Measurements from ENCODE around the gene ATG5. TPM values are rescaled to one million over a fixed set of nuclear protein-coding genes. Genes with fewer than 3 reads are reported as not detected.
A peak's percentile ranks its signal among the peaks of the same experiment; 100 is the strongest.

ATG5 gene
- total RNA-seq, 2 donors from 2014 or later = 29.5 to 31.4 TPM

DNA sequence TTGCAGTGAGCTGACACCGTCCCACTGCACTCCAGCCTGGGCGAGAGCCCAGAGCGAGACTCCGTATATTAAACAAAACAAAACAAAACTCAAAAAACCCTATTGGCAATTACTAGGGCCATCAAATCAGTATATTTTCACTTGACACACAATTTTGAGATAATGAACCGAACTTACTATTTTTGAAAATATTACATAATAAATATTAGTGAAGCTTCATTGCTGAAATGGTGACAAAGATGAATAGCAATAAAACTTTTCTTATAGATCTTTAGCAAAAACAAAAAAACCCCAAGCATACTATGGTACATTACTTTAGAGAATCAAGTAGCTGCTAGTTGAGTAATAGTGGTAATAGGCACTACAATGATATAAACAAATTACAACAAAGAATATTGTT is 113.0 kb downstream of the ATG5 start:
- Histone ChIP-seq H3K27ac (ENCODE audit: low read depth, low read length) (no peak overlapping the region), H3K27me3 (ENCODE audit: control insufficient read depth, insufficient read depth, low read length, poor library complexity, severe bottlenecking) (no peaks in the 10 kb centered on the region), H3K9ac (ENCODE audit: extremely low read depth, low read length, poor library complexity, severe bottlenecking) (no peak overlapping the region), H3K9me3 (ENCODE audit: control insufficient read depth, low read length) (peaks cover 11% of the 10 kb centered on the region), H3K36me3 (ENCODE audit: control insufficient read depth, insufficient read depth, low read length) (no peaks in the 10 kb centered on the region), H3K4me1 (ENCODE audit: control insufficient read depth, insufficient read depth, low read length) (no peaks in the 10 kb centered on the region), H3K4me3 (ENCODE audit: low read length) (no peak overlapping the region)
- peaks cover 5% of the 10 kb centered on the region for H3K4me1 Mint-ChIP-seq
- H3K9me3 Mint-ChIP-seq = peaks cover 3% of the 10 kb centered on the region
- 99 to 100% methylated on average over 2 to 4 of the region's 5 CpGs for WGBS, 2 experiments (ENCODE audit: insufficient coverage in 1 of 2, insufficient read length in 1 of 2)
- TF ChIP-seq, protein P1, sequence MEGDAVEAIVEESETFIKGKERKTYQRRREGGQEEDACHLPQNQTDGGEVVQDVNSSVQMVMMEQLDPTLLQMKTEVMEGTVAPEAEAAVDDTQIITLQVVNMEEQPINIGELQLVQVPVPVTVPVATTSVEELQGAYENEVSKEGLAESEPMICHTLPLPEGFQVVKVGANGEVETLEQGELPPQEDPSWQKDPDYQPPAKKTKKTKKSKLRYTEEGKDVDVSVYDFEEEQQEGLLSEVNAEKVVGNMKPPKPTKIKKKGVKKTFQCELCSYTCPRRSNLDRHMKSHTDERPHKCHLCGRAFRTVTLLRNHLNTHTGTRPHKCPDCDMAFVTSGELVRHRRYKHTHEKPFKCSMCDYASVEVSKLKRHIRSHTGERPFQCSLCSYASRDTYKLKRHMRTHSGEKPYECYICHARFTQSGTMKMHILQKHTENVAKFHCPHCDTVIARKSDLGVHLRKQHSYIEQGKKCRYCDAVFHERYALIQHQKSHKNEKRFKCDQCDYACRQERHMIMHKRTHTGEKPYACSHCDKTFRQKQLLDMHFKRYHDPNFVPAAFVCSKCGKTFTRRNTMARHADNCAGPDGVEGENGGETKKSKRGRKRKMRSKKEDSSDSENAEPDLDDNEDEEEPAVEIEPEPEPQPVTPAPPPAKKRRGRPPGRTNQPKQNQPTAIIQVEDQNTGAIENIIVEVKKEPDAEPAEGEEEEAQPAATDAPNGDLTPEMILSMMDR (conservative IDR thresholded peaks at IDR 0.05) = no peak
- H3K27ac Mint-ChIP-seq = no peak overlapping the region
- H3K4me3 Mint-ChIP-seq = no peak overlapping the region
- H3K36me3 Mint-ChIP-seq (ENCODE audit: low read depth) = peaks cover 20% of the 10 kb centered on the region
- no peaks in the 10 kb centered on the region for H3K27me3 Mint-ChIP-seq (ENCODE audit: insufficient read depth)
- DNase-seq = no peak

DNA sequence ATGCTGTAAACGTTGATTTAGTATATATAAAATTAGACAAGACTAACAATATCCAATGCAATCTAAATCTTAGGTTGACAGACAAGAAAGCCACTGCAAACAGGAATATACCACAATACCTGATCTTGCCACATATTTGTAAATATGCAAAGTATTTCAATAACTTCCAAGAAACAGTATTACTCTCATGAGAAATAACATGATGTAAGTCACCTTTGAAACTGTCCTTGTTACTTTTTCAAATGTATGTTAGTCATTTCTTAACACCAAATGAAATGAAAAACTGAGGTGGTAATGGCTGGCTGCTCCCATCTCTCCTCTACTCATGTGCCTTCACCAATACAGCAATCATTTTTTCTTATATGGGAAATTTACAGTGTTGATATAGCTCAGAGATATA is 118.7 kb downstream of the ATG5 start:
- H3K27ac Mint-ChIP-seq = no peak overlapping the region
- Histone ChIP-seq H3K9ac (ENCODE audit: extremely low read depth, low read length, poor library complexity, severe bottlenecking) (no peak overlapping the region), H3K27ac (ENCODE audit: low read depth, low read length) (no peak overlapping the region), H3K9me3 (ENCODE audit: control insufficient read depth, low read length) (peaks cover 11% of the 10 kb centered on the region), H3K27me3 (ENCODE audit: control insufficient read depth, insufficient read depth, low read length, poor library complexity, severe bottlenecking) (no peaks in the 10 kb centered on the region), H3K4me3 (ENCODE audit: low read length) (no peak overlapping the region), H3K4me1 (ENCODE audit: control insufficient read depth, insufficient read depth, low read length) (no peaks in the 10 kb centered on the region), H3K36me3 (ENCODE audit: control insufficient read depth, insufficient read depth, low read length) (no peaks in the 10 kb centered on the region)
- no peaks in the 10 kb centered on the region for H3K27me3 Mint-ChIP-seq (ENCODE audit: insufficient read depth)
- TF ChIP-seq, protein P1 (conservative IDR thresholded peaks at IDR 0.05) = no peak
- WGBS, 2 experiments (ENCODE audit: insufficient coverage in 1 of 2, insufficient read length in 1 of 2) = no CpG with 5 or more reads among the region's 1 CpG
- H3K36me3 Mint-ChIP-seq (ENCODE audit: low read depth) = peaks cover 33% of the 10 kb centered on the region
- no peak for DNase-seq
- H3K4me3 Mint-ChIP-seq = no peak overlapping the region
- H3K9me3 Mint-ChIP-seq = peaks cover 3% of the 10 kb centered on the region
- H3K4me1 Mint-ChIP-seq = peaks cover 3% of the 10 kb centered on the region

DNA sequence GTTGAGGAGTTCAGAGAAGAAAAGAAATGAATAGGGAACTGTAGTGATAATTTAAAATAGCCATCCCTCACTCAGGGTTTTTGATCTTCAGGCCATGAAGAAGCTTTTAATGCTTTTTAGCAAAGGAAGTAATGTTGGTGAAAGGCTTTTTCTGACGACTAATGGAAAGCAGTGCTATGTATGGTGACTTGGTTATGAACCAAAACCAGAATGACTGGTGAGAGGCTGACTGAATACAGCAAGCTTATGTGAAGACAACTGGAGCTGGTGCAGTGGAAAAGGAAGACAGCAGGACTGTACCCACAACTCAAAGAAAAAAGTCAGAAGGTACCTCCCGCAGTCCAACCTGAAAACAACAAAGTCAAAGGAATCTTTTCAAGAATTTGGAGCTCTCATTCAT is 120.6 kb downstream of the ATG5 start:
- Histone ChIP-seq H3K9me3 (ENCODE audit: control insufficient read depth, low read length) (peaks cover 11% of the 10 kb centered on the region), H3K27me3 (ENCODE audit: control insufficient read depth, insufficient read depth, low read length, poor library complexity, severe bottlenecking) (no peaks in the 10 kb centered on the region), H3K9ac (ENCODE audit: extremely low read depth, low read length, poor library complexity, severe bottlenecking) (no peak overlapping the region), H3K36me3 (ENCODE audit: control insufficient read depth, insufficient read depth, low read length) (peaks cover 6% of the 10 kb centered on the region), H3K27ac (ENCODE audit: low read depth, low read length) (no peak overlapping the region), H3K4me3 (ENCODE audit: low read length) (no peak overlapping the region), H3K4me1 (ENCODE audit: control insufficient read depth, insufficient read depth, low read length) (no peaks in the 10 kb centered on the region)
- TF ChIP-seq, protein P1 (conservative IDR thresholded peaks at IDR 0.05) = no peak
- Mint-ChIP-seq H3K4me3 (no peak overlapping the region), H3K9me3 (peaks cover 3% of the 10 kb centered on the region), H3K27me3 (ENCODE audit: insufficient read depth) (no peaks in the 10 kb centered on the region), H3K36me3 (ENCODE audit: low read depth) (peaks cover 38% of the 10 kb centered on the region), H3K27ac (peak overlapping the region; percentile 2), H3K4me1 (peaks cover 3% of the 10 kb centered on the region)
- WGBS, 2 experiments (ENCODE audit: insufficient coverage in 1 of 2, insufficient read length in 1 of 2) = 38 to 88% methylated on average over 1 to 2 of the region's 2 CpGs
- no peak for DNase-seq
